ENCODE measurements around the gene ERBIN. TPM values are rescaled to one million over a fixed set of nuclear protein-coding genes. Genes with fewer than 3 reads are reported as not detected.

ERBIN gene
- total and polyA plus RNA-seq, 2 of the 8 experiments (the other 6 are each of a cell fraction or from before 2014, with no cell fraction given), result 7.7 to 33.2 TPM

DNA sequence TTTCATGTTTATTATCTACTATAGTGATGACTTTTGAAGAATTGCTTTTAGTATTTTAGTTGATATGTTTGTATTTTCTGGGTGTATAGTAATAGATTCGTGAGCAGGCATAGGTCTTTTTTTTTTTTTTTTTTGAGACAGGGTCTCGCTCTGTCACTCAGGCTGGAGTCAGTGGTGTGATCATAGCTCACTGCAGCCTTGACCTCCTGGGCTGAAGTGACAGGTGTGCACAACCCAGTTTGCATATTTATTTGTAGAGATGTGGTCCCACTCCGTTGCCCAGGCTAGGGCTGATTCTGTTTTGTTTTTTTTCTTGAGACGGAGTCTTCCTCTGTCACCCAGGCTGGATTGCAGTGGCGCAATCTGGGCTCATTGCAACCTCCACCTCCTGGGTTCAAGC, 11.9 kb downstream of the ERBIN start (continued):
- TF ChIP-seq RBBP5 (IDR thresholded peaks at IDR 0.05; ENCODE audit: borderline replicate concordance, low read depth, low read length), result no peak
- TF ChIP-seq TAF1 (IDR thresholded peaks at IDR 0.05; ENCODE audit: low read depth, low read length), result no peak
- no peak for TF ChIP-seq POLR2AphosphoS5 (IDR thresholded peaks at IDR 0.05; ENCODE audit: low read depth, low read length)
- TF ChIP-seq CEBPB (IDR thresholded peaks at IDR 0.05; ENCODE audit: low read depth, low read length), result no peak
- no peak for TF ChIP-seq TEAD4 (IDR thresholded peaks at IDR 0.05; ENCODE audit: low read depth, low read length)
